ENCODE measurements around the gene TMEM165.

TMEM165 gene

DNA sequence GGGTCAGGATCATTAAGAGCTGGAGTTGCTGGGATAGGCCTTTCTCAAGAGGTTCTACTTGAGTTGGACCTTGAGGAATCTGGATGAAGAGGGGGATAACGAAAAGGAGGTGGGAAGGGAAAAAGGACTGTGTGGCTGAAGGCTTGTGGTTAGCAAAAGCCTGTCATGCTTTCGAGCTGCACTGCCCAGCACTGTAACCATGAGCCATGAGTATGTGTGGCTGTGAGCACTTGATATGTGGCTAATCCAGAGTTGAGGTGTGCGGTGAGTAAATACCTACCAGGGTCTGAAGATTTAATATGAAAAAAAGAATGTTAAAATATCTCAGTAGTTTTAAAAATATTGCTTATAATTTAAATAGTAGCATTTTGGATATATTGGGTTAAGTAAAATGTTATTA lies 11.4 kb downstream of the TMEM165 start:
- no peak overlapping the region for H3K4me3 ChIP-seq (ENCODE audit: low read length)
- H3K4me2 ChIP-seq (ENCODE audit: low read depth, low read length), result no peak overlapping the region
- H3K4me1 ChIP-seq (ENCODE audit: low read length), result no peaks in the 10 kb centered on the region
- TF ChIP-seq EZH2 (optimal IDR thresholded peaks at IDR 0.05; ENCODE audit: low read depth, low read length), result no peak
- TF ChIP-seq CTCF (IDR thresholded peaks at IDR 0.05; ENCODE audit: low read length), result no peak
- TF ChIP-seq EZH2phosphoT487 (IDR thresholded peaks at IDR 0.05; ENCODE audit: low read length), result no peak
- no peak overlapping the region for H2AFZ ChIP-seq (ENCODE audit: low read length)
- no peaks in the 10 kb centered on the region; the same call in 1 of the 2 replicates for H4K20me1 ChIP-seq (ENCODE audit: insufficient read depth, low read length)
- no peak for DNase-seq
- no peak overlapping the region for H3K27ac ChIP-seq (ENCODE audit: low read length)
- H3K9me3 ChIP-seq (replicated peaks; ENCODE audit: insufficient read depth, low read length), result no peaks in the 10 kb centered on the region
- H3F3A ChIP-seq (ENCODE audit: insufficient read depth, low read length), result no peaks in the 10 kb centered on the region
- H3K36me3 ChIP-seq (replicated peaks; ENCODE audit: insufficient read depth, low read length), result no peaks in the 10 kb centered on the region; the same call in 1 of the 2 replicates
- H3K9ac ChIP-seq (ENCODE audit: low read length), result no peak overlapping the region
- H3K27me3 ChIP-seq (replicated peaks; ENCODE audit: insufficient read depth, low read length), result no peaks in the 10 kb centered on the region
- H3K9me2 ChIP-seq (replicated peaks; ENCODE audit: insufficient read depth, low read length), result no peaks in the 10 kb centered on the region
- peaks cover 87% of the 10 kb centered on the region for H3K79me2 ChIP-seq (ENCODE audit: low read length)

- Histone ChIP-seq H3K4me1 (ENCODE audit: low read length) (no peaks in the 10 kb centered on the region), H4K20me1 (ENCODE audit: insufficient read depth, low read length) (no peaks in the 10 kb centered on the region; the same call in 1 of the 2 replicates), H3K9ac (ENCODE audit: low read length) (no peak overlapping the region), H3K9me2 (replicated peaks; ENCODE audit: insufficient read depth, low read length) (no peaks in the 10 kb centered on the region), H3K36me3 (replicated peaks; ENCODE audit: insufficient read depth, low read length) (no peaks in the 10 kb centered on the region; the same call in 1 of the 2 replicates), H3K27ac (ENCODE audit: low read length) (no peak overlapping the region), H3K4me2 (ENCODE audit: low read depth, low read length) (no peak overlapping the region), H3K9me3 (replicated peaks; ENCODE audit: insufficient read depth, low read length) (no peaks in the 10 kb centered on the region), H3K79me2 (ENCODE audit: low read length) (peaks cover 87% of the 10 kb centered on the region), H3K27me3 (replicated peaks; ENCODE audit: insufficient read depth, low read length) (no peaks in the 10 kb centered on the region), H3K4me3 (ENCODE audit: low read length) (no peak overlapping the region), H2AFZ (ENCODE audit: low read length) (no peak overlapping the region), H3F3A (ENCODE audit: insufficient read depth, low read length) (no peaks in the 10 kb centered on the region)
- no peak for TF ChIP-seq EZH2 (optimal IDR thresholded peaks at IDR 0.05; ENCODE audit: low read depth, low read length)
- TF ChIP-seq EZH2phosphoT487 (IDR thresholded peaks at IDR 0.05; ENCODE audit: low read length), result no peak
- no peak for TF ChIP-seq CTCF (IDR thresholded peaks at IDR 0.05; ENCODE audit: low read length)
- DNase-seq, result no peak
Observed at GRCh38 chr4:55407764-55408163, 12.0 kb downstream of the TMEM165 start.

DNA sequence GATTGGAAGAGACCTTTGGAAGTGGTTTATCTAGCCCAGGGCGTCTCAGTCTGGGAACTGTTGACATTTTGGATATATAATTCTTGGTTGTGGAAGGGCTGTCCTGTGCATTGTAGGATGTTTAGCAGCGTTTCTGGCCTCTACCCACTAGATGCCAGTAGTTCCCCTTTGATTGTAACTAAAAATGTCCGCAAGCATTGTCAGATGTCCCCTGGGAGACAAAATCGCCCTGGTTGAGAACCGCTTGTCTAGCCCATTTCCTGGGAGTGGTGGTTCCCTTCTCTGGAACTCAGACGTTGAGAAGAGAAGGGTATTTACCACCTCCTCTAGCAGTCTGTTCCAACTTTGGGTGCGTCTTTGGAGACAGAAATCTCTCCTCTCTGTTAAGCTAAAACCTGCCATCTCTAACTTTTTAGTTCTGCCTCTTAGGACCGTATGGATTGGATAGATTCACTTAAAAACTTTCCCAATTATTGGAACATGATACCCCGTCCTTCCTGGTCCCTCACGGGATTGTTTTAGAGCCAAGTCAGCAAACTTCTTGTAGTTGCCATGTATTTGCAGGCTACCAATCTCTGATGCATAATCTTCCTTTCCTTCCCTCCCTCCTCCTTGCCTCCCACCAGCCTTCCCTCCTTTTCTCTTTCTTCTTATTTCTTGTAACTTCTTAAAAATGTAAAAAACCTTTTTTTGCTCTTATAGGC lies 13.9 kb downstream of the TMEM165 start:
- TF ChIP-seq CTCF (IDR thresholded peaks at IDR 0.05; ENCODE audit: low read length), result no peak
- no peak for TF ChIP-seq EZH2 (optimal IDR thresholded peaks at IDR 0.05; ENCODE audit: low read depth, low read length)
- TF ChIP-seq EZH2phosphoT487 (IDR thresholded peaks at IDR 0.05; ENCODE audit: low read length), result no peak
- no peaks in the 10 kb centered on the region; the same call in 1 of the 2 replicates for H3K36me3 ChIP-seq (replicated peaks; ENCODE audit: insufficient read depth, low read length)

More for the DNA sequence above, 13.9 kb downstream of the TMEM165 start:
- no peaks in the 10 kb centered on the region for H3F3A ChIP-seq (ENCODE audit: insufficient read depth, low read length)
- H3K79me2 ChIP-seq (ENCODE audit: low read length), result peaks cover 85% of the 10 kb centered on the region
- no peaks in the 10 kb centered on the region for H3K9me3 ChIP-seq (replicated peaks; ENCODE audit: insufficient read depth, low read length)
- no peaks in the 10 kb centered on the region for H3K4me1 ChIP-seq (ENCODE audit: low read length)
- H3K9me2 ChIP-seq (replicated peaks; ENCODE audit: insufficient read depth, low read length), result no peaks in the 10 kb centered on the region
- no peaks in the 10 kb centered on the region; the same call in 1 of the 2 replicates for H4K20me1 ChIP-seq (ENCODE audit: insufficient read depth, low read length)
- H2AFZ ChIP-seq (ENCODE audit: low read length), result no peak overlapping the region
- no peak for DNase-seq
- H3K27ac ChIP-seq (ENCODE audit: low read length), result no peak overlapping the region
- H3K27me3 ChIP-seq (replicated peaks; ENCODE audit: insufficient read depth, low read length), result no peaks in the 10 kb centered on the region
- no peak overlapping the region for H3K4me3 ChIP-seq (ENCODE audit: low read length)
- no peak overlapping the region for H3K9ac ChIP-seq (ENCODE audit: low read length)
- H3K4me2 ChIP-seq (ENCODE audit: low read depth, low read length), result no peak overlapping the region

Data from MM.1S (cell line).